DLD1 (cell line): Measurements from ENCODE around the gene SERPINC1.
"Not testable (repeated sequence)": the region's sequence is repeated elsewhere in the genome, so short reads cannot be mapped to it uniquely, and the experiment has no call there.

Experiments used
- in situ Hi-C: cut with HindIII; loops from 2 replicates; pipeline ENCODE4 v1.10.0; 2017; ENCODE audit warnings: low sequenced_read_pairs

SERPINC1 gene

GRCh38 chr1:173863224-173864161 is 53.6 kb downstream of the SERPINC1 start:
- in situ Hi-C loops = no loop called here

- in situ Hi-C loops = no loop called here
Observed at GRCh38 chr1:173862769-173863223, 54.3 kb downstream of the SERPINC1 start.

- in situ Hi-C loops = not testable (repeated sequence)
Observed at GRCh38 chr1:173862146-173862768, 54.9 kb downstream of the SERPINC1 start.

- in situ Hi-C loops = no loop called here
Observed at GRCh38 chr1:173861731-173862145, 55.4 kb downstream of the SERPINC1 start.

GRCh38 chr1:173860065-173860464 is 57.1 kb downstream of the SERPINC1 start:
- in situ Hi-C loops = no loop called here

GRCh38 chr1:173859547-173859946 is 57.6 kb downstream of the SERPINC1 start:
- in situ Hi-C loops = not testable (repeated sequence)

- in situ Hi-C loops = no loop called here
Observed at GRCh38 chr1:173857363-173857917, 59.7 kb downstream of the SERPINC1 start.

GRCh38 chr1:173856903-173857302 is 60.2 kb downstream of the SERPINC1 start:
- in situ Hi-C loops = no loop called here

- in situ Hi-C loops = no loop called here
Observed at GRCh38 chr1:173856014-173856413, 61.1 kb downstream of the SERPINC1 start.
